Measurements from ENCODE around the gene KCTD8.

- TF ChIP-seq RARB (CRISPR knock-in tag; IDR thresholded peaks at IDR 0.05) (no peak), ZC3H10 (CRISPR knock-in tag; IDR thresholded peaks at IDR 0.05) (no peak), TOX (CRISPR knock-in tag; IDR thresholded peaks at IDR 0.05; ENCODE audit: borderline replicate concordance) (no peak)
These were observed 227.2 kb downstream of the KCTD8 start for GRCh38 chr4:44221407-44221806.
